HG02642 (cell line): ENCODE results near the gene NUDT7.

Source experiments
- ATAC-seq: cut with Tn5 transposase; IDR thresholded peaks from one replicate; pipeline ENCODE4 v1.9.1; 2021; ENCODE audit warnings: mild to moderate bottlenecking; ENCODE audit not compliant: unreplicated experiment, poor library complexity

Gene NUDT7

GRCh38 chr16:77722309-77723107 lies at the start of gene NUDT7:
Gene NUDT7 (plus strand): TSS chr16:77722514. CDS start chr16:77722583, 69 bp downstream.
- ATAC-seq = peak; percentile 92

- no peak for ATAC-seq
Measured at GRCh38 chr16:77674888-77675287, 47.4 kb upstream of the NUDT7 start.

GRCh38 chr16:77675464-77676324 lies 46.6 kb upstream of the NUDT7 start:
- ATAC-seq = peak; percentile 64

GRCh38 chr16:77677129-77677528 lies 45.2 kb upstream of the NUDT7 start:
- ATAC-seq = no peak

GRCh38 chr16:77679391-77679790 lies 42.9 kb upstream of the NUDT7 start:
- ATAC-seq = no peak

GRCh38 chr16:77679901-77680300 lies 42.4 kb upstream of the NUDT7 start:
- no peak for ATAC-seq

GRCh38 chr16:77680496-77680895 lies 41.8 kb upstream of the NUDT7 start:
- ATAC-seq = no peak

GRCh38 chr16:77682586-77682985 lies 39.7 kb upstream of the NUDT7 start:
- ATAC-seq = no peak

- no peak for ATAC-seq
Measured at GRCh38 chr16:77683397-77684180, 38.7 kb upstream of the NUDT7 start.

GRCh38 chr16:77684181-77684526 lies 38.2 kb upstream of the NUDT7 start:
- ATAC-seq = no peak

GRCh38 chr16:77686385-77686784 lies 35.9 kb upstream of the NUDT7 start:
- no peak for ATAC-seq

- ATAC-seq = no peak
Measured at GRCh38 chr16:77689971-77690370, 32.3 kb upstream of the NUDT7 start.

GRCh38 chr16:77690416-77690815 lies 31.9 kb upstream of the NUDT7 start:
- ATAC-seq = no peak

- ATAC-seq = no peak
Measured at GRCh38 chr16:77692612-77693011, 29.7 kb upstream of the NUDT7 start.

- no peak for ATAC-seq
Measured at GRCh38 chr16:77696149-77696548, 26.2 kb upstream of the NUDT7 start.

GRCh38 chr16:77700846-77701245 lies 21.5 kb upstream of the NUDT7 start:
- ATAC-seq = no peak

GRCh38 chr16:77705351-77705750 lies 17.0 kb upstream of the NUDT7 start:
- no peak for ATAC-seq

- no peak for ATAC-seq
Measured at GRCh38 chr16:77711179-77711578, 11.1 kb upstream of the NUDT7 start.

- ATAC-seq = no peak
Measured at GRCh38 chr16:77711775-77712174, 10.5 kb upstream of the NUDT7 start.

- no peak for ATAC-seq
Measured at GRCh38 chr16:77715145-77715544, 7.2 kb upstream of the NUDT7 start.
